A549 (cell line): ENCODE data around the gene PLEKHH1. TPM values are rescaled to one million over a fixed set of nuclear protein-coding genes. Genes with fewer than 3 reads are reported as not detected.

Source experiments
- ATAC-seq, 2 experiments: fragments of 200-7000 bp in 1 of 2; fragments of >200 bp in 1 of 2; cut with Nextera tagmentation in 1 of 2; cut with Tn5 transposase in 1 of 2; 3 replicates each; pipeline versions ENCODE4 v1.8.0 to v1.9.1; 2018 to 2020; ENCODE audit warnings: mild to moderate bottlenecking in 1 of 2, moderate library complexity in 1 of 2
- CTCF ChIA-PET: fragments of 300-600 bp; sonication (Branson Sonifier 250); formaldehyde crosslinking; extraction: SDS; loops from one replicate; lab custom pipeline; 2021; ENCODE audit warnings: antibody characterized with exemption, inconsistent platforms; lab: Yijun Ruan, JAX
- POLR2A ChIA-PET: fragments of 350-600 bp; formaldehyde crosslinking; extraction: SDS; loops from one replicate; lab custom pipeline; 2021; ENCODE audit warnings: antibody characterized with exemption, inconsistent platforms; lab: Yijun Ruan, JAX
- DNase-seq, 2 experiments: peaks; one replicate each; pipeline versions ENCODE4 v3.0.0 to v3.0.0-alpha.2; 2011 to 2016; ENCODE audit warnings: low read depth in 1 of 2, low spot score in 1 of 2
- FAIRE-seq: peaks from 2 replicates; lab custom pipeline; 2011; peaks lifted over from hg19 to GRCh38; lab: Jason Lieb, UNC
- H3K27ac ChIP-seq, 2 experiments: fragments of >200 bp; sonication (Bioruptor Twin); formaldehyde crosslinking; 3 replicates each; pipeline ENCODE4 v1.5.1; 2016 to 2017
- H3K4me1 ChIP-seq: fragments of >200 bp; sonication (Bioruptor Twin); formaldehyde crosslinking; 3 replicates; pipeline ENCODE4 v1.6.1; 2016
- H3K4me2 ChIP-seq: fragments of >200 bp; sonication (Bioruptor Twin); formaldehyde crosslinking; 3 replicates; pipeline ENCODE4 v1.6.1; 2016
- H3K4me3 ChIP-seq: fragments of >200 bp; sonication (Bioruptor Twin); formaldehyde crosslinking; 3 replicates; pipeline ENCODE4 v1.5.1; 2016
- H3K9me3 ChIP-seq: fragments of >200 bp; sonication (Bioruptor Twin); formaldehyde crosslinking; 3 replicates; pipeline ENCODE4 v1.6.1; 2016
- CBX2 ChIP-seq: fragments of 200-600 bp; sonication (generic); IDR thresholded peaks from 2 replicates; pipeline ENCODE4 v1.6.1; 2016; ENCODE audit warnings: low read depth, mild to moderate bottlenecking, borderline replicate concordance
- CHD2 ChIP-seq: fragments of 150-350 bp; IDR thresholded peaks from 2 replicates; pipeline ENCODE4 v1.6.1; 2014; ENCODE audit warnings: low read length; ENCODE audit not compliant: partially characterized antibody
- CHD4 ChIP-seq: fragments of 200-600 bp; sonication (generic); IDR thresholded peaks from 2 replicates; pipeline ENCODE4 v1.6.1; 2016; ENCODE audit warnings: antibody characterized with exemption, mild to moderate bottlenecking, borderline replicate concordance
- EHMT2 ChIP-seq: fragments of 200-600 bp; sonication (generic); IDR thresholded peaks from 2 replicates; pipeline ENCODE4 v1.6.1; 2016; ENCODE audit warnings: antibody characterized with exemption, low read depth, mild to moderate bottlenecking, moderate library complexity
- ELK1 ChIP-seq: fragments of 150-350 bp; IDR thresholded peaks from 2 replicates; pipeline ENCODE4 v1.6.1; 2014; ENCODE audit warnings: low read depth, mild to moderate bottlenecking, low read length
- EP300 ChIP-seq, 2 experiments: fragments of >200 bp; sonication (Bioruptor Twin); formaldehyde crosslinking; IDR thresholded peaks; 2 replicates in 1 of 2; 3 replicates in 1 of 2; pipeline ENCODE4 v1.6.1; 2016 to 2017
- FOSB ChIP-seq: fragments of 250-450 bp; sonication (Bioruptor Pico); IDR thresholded peaks from 2 replicates; pipeline ENCODE4 v1.5.0; 2020; ENCODE audit warnings: mild to moderate bottlenecking, moderate library complexity
- FOSL2 ChIP-seq, 2 experiments: fragments of 450-650 bp in 1 of 2; fragments of >200 bp in 1 of 2; sonication (Bioruptor Twin) in 1 of 2; formaldehyde crosslinking; IDR thresholded peaks; 2 replicates each; pipeline versions ENCODE4 v1.5.0 to v1.6.1; 2016 to 2020; ENCODE audit warnings: mild to moderate bottlenecking in 1 of 2, moderate library complexity in 1 of 2
- GATA3 ChIP-seq: IDR thresholded peaks from 2 replicates; pipeline ENCODE4 v1.6.1; 2012; ENCODE audit warnings: borderline replicate concordance
- HEYL ChIP-seq: fragments of 250-450 bp; sonication (Bioruptor Pico); IDR thresholded peaks from 2 replicates; pipeline ENCODE4 v1.8.0; 2021; ENCODE audit warnings: mild to moderate bottlenecking, moderate library complexity
- HOXB13 ChIP-seq: fragments of 250-450 bp; sonication (Bioruptor Pico); IDR thresholded peaks from 2 replicates; pipeline ENCODE4 v1.5.0; 2020; ENCODE audit warnings: low read depth, mild to moderate bottlenecking, moderate library complexity
- HOXB5 ChIP-seq: fragments of 250-450 bp; sonication (Bioruptor Pico); IDR thresholded peaks from 2 replicates; pipeline ENCODE4 v1.5.0; 2020; ENCODE audit warnings: mild to moderate bottlenecking, moderate library complexity
- JUNB ChIP-seq: fragments of >200 bp; sonication (Bioruptor Twin); formaldehyde crosslinking; IDR thresholded peaks from 2 replicates; pipeline ENCODE4 v1.6.1; 2016
- KDM5A ChIP-seq: fragments of 200-600 bp; sonication (generic); IDR thresholded peaks from 2 replicates; pipeline ENCODE4 v1.6.1; 2016; ENCODE audit warnings: antibody characterized with exemption, mild to moderate bottlenecking
- MAFK ChIP-seq: fragments of 450-650 bp; IDR thresholded peaks from 2 replicates; pipeline ENCODE4 v1.6.1; 2014; ENCODE audit not compliant: partially characterized antibody
- NR3C1 ChIP-seq: fragments of >200 bp; sonication (Bioruptor Twin); formaldehyde crosslinking; IDR thresholded peaks from 3 replicates; pipeline ENCODE4 v1.6.1; 2017
- PBX3 ChIP-seq: IDR thresholded peaks from 2 replicates; pipeline ENCODE4 v1.6.1; 2012
- REST ChIP-seq: fragments of 200-600 bp; sonication (generic); IDR thresholded peaks from 2 replicates; pipeline ENCODE4 v1.6.1; 2016; ENCODE audit warnings: antibody characterized with exemption, mild to moderate bottlenecking, moderate library complexity
- TFCP2L1 ChIP-seq: fragments of 250-450 bp; sonication (Bioruptor Pico); IDR thresholded peaks from 2 replicates; pipeline ENCODE4 v1.5.0; 2021; ENCODE audit warnings: mild to moderate bottlenecking
- TP53 ChIP-seq: fragments of 250-450 bp; sonication (Bioruptor Pico); IDR thresholded peaks from 2 replicates; pipeline ENCODE4 v1.5.0; 2021; ENCODE audit warnings: mild to moderate bottlenecking, moderate library complexity
- ZFP36 ChIP-seq: fragments of 450-650 bp; IDR thresholded peaks from 2 replicates; pipeline ENCODE4 v1.6.1; 2014; ENCODE audit warnings: borderline replicate concordance; ENCODE audit not compliant: partially characterized antibody
- ZSCAN20 ChIP-seq: fragments of 250-450 bp; sonication (Bioruptor Pico); IDR thresholded peaks from 2 replicates; pipeline ENCODE4 v1.8.0; 2022; ENCODE audit warnings: mild to moderate bottlenecking, moderate library complexity
- WGBS: methylation state at CpG from one replicate; pipeline ENCODE4 v1.1.6; 2017; ENCODE audit errors: missing lambda C conversion rate; 5-methylcytosine and 5-hydroxymethylcytosine counted together
- polyA plus RNA-seq, 4 experiments: library from polyadenylated mRNA; depleted of rRNA in 3 of 4; stranded (reverse); fragments of >200 nt; fragmentation: RNase III in 1 of 4; extraction: RNeasy Plus Mini Kit Qiagen cat#74134 plus additional on column Dnase treatment in 1 of 4; gene quantifications; 2 replicates in 3 of 4; 3 replicates in 1 of 4; pipeline ENCODE4 v1.2.3, GENCODE V29; 2011 to 2017
- TF ChIP-seq, protein P1 (sequence below): fragments of >200 bp; sonication (Bioruptor Twin); formaldehyde crosslinking; IDR thresholded peaks from 2 replicates; pipeline ENCODE4 v1.6.1; 2016

Gene PLEKHH1
- polyA plus RNA-seq, 2 of the 4 experiments (the other 2 are of a cell fraction) = 3.5 to 5.1 TPM

- Histone ChIP-seq H3K4me2 (no peak overlapping the region), H3K9me3 (no peaks in the 10 kb centered on the region), H3K4me1 (no peaks in the 10 kb centered on the region), H3K27ac (no peak overlapping the region), H3K4me3 (no peak overlapping the region)
- DNase-seq = no peak
- ChIA-PET POLR2A (no interaction called here), CTCF (interaction anchor here (0.6 to 31.9 kb wide), 13 partner anchors 7 to 155 kb away, joined by 3 to 517 read pairs (median 6); partner anchors contain the start of genes ARG2, PIGH, RDH12 and VTI1B)
- WGBS = 83% methylated on average over 16 of the region's 16 CpGs
- no peak for FAIRE-seq
- TF ChIP-seq GATA3 (no peak), EHMT2 (no peak), REST (no peak), EP300 (IDR thresholded peaks at IDR 0.05) (no peak), MAFK (no peak), CBX2 (no peak), TP53 (CRISPR knock-in tag) (no peak), CHD2 (no peak), CHD4 (no peak), PBX3 (no peak), TFCP2L1 (CRISPR knock-in tag) (no peak), ZFP36 (no peak), JUNB (no peak), KDM5A (no peak)
- no peak for ATAC-seq
Measured at GRCh38 chr14:67577909-67578749, 45.0 kb downstream of the PLEKHH1 start.

DNA sequence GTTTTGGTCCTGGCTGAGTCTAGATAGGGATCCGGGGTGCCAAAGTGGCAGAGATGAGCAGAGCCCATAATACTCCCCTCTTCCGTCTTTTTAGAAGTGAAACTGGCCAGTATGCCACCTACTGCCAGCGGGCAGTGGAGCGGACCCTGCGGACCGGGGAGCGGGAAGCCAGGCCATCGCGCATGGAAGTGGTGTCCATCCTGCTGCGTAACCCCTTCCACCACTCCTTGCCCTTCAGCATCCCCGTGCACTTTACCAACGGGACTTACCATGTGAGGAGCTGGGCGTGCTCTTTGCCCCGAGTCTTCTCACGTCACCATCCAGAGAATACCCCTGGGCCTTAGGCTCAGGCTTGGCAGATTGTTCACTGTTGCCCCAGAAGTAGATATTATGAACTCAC is 46.0 kb downstream of the PLEKHH1 start:
- no peaks in the 10 kb centered on the region for H3K4me1 ChIP-seq
- CTCF ChIA-PET = interaction anchor here (0.5 to 31.9 kb wide), 12 partner anchors 8 to 257 kb away, joined by 3 to 517 read pairs (median 7); partner anchors contain the start of genes ARG2, RDH12 and VTI1B
- no peak for ATAC-seq
- H3K4me2 ChIP-seq = no peak overlapping the region
- no peak for TF ChIP-seq JUNB
- TF ChIP-seq, protein P1, sequence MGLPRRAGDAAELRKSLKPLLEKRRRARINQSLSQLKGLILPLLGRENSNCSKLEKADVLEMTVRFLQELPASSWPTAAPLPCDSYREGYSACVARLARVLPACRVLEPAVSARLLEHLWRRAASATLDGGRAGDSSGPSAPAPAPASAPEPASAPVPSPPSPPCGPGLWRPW = no peak
- TF ChIP-seq NR3C1 = no peak
- no peak for TF ChIP-seq HOXB5 (CRISPR knock-in tag)
- TF ChIP-seq TP53 (CRISPR knock-in tag) = no peak
- TF ChIP-seq MAFK = no peak
- no peak for TF ChIP-seq HOXB13 (CRISPR knock-in tag)
- TF ChIP-seq ELK1 = no peak
- no peak for TF ChIP-seq TFCP2L1 (CRISPR knock-in tag)
- no peak for TF ChIP-seq GATA3
- TF ChIP-seq FOSB = no peak
- no peak for TF ChIP-seq REST
- TF ChIP-seq FOSL2 (IDR thresholded peaks at IDR 0.05) = no peak
- TF ChIP-seq FOSL2 (CRISPR knock-in tag; IDR thresholded peaks at IDR 0.05) = no peak
- no peak for TF ChIP-seq ZSCAN20 (CRISPR knock-in tag)
- no peak for TF ChIP-seq CHD2
- TF ChIP-seq HEYL (CRISPR knock-in tag) = no peak
- TF ChIP-seq, all 56 proteins: peak for 0
- Histone ChIP-seq H3K9me3 (no peaks in the 10 kb centered on the region), H3K27ac (no peak overlapping the region), H3K4me3 (no peak overlapping the region)
- DNase-seq (no peak), FAIRE-seq (no peak)
- POLR2A ChIA-PET = no interaction called here
- WGBS = 77% methylated on average over 15 of the region's 15 CpGs
